CD4-positive, alpha-beta memory T cell (primary cell): ENCODE measurements around the gene MED15. TPM values are rescaled to one million over a fixed set of nuclear protein-coding genes. Genes with fewer than 3 reads are reported as not detected.

Source experiments
- CTCF ChIA-PET: fragments of 350-600 bp; sonication (Branson Sonifier 250); formaldehyde crosslinking; loops from one replicate; lab custom pipeline; 2021; ENCODE audit warnings: inconsistent platforms; ENCODE audit not compliant: partially characterized antibody; lab: Charles Lee
- POLR2A ChIA-PET: fragments of 350-600 bp; sonication (Branson Sonifier 250); formaldehyde crosslinking; loops from one replicate; lab custom pipeline; 2021; ENCODE audit not compliant: partially characterized antibody; lab: Charles Lee
- DNase-seq, 5 donors: peaks; one replicate each; pipeline versions ENCODE4 v3.0.0 to v3.0.0-alpha.2; 2020 to 2022; ENCODE audit warnings: mixed read lengths in 1 of 5
- H3K27ac ChIP-seq: one replicate; pipeline ENCODE4 v1.7.0; 2013; ENCODE audit warnings: low read depth, low read length
- H3K27me3 ChIP-seq: 2 replicates; pipeline ENCODE4 v1.7.0; 2013; ENCODE audit warnings: mild to moderate bottlenecking, low read length, moderate library complexity; ENCODE audit not compliant: insufficient read depth
- H3K36me3 ChIP-seq: 2 replicates; pipeline ENCODE4 v1.7.0; 2013; ENCODE audit warnings: mild to moderate bottlenecking, low read length, moderate library complexity; ENCODE audit not compliant: insufficient read depth
- H3K4me1 ChIP-seq: 2 replicates; pipeline ENCODE4 v1.7.0; 2013; ENCODE audit warnings: mild to moderate bottlenecking, low read length, moderate library complexity; ENCODE audit not compliant: insufficient read depth
- H3K4me3 ChIP-seq, 2 donors: one replicate each; pipeline ENCODE4 v1.7.0; 2013; ENCODE audit warnings: low read length in 2 of 2, mild to moderate bottlenecking in 1 of 2
- H3K9me3 ChIP-seq, 2 donors: one replicate each; pipeline ENCODE4 v1.7.0; 2013; ENCODE audit warnings: low read length in 2 of 2, control low read depth in 1 of 2; ENCODE audit not compliant: control insufficient read depth in 1 of 2
- H3K27ac Mint-ChIP-seq, 7 donors: one replicate each; pipeline ENCODE4 v1.8.0; 2020 to 2021; ENCODE audit warnings: mixed read lengths in 7 of 7, mild to moderate bottlenecking in 6 of 7, inconsistent platforms in 3 of 7, moderate library complexity in 3 of 7
- H3K27me3 Mint-ChIP-seq, 2 donors: one replicate each; pipeline ENCODE4 v1.8.0; 2020 to 2021; ENCODE audit warnings: mixed read lengths in 2 of 2
- H3K36me3 Mint-ChIP-seq, 2 donors: one replicate each; pipeline ENCODE4 v1.8.0; 2020 to 2021; ENCODE audit warnings: mixed read lengths in 2 of 2, inconsistent platforms in 1 of 2, mild to moderate bottlenecking in 1 of 2
- H3K4me1 Mint-ChIP-seq, 4 donors: one replicate each; pipeline ENCODE4 v1.8.0; 2020 to 2021; ENCODE audit warnings: mixed read lengths in 4 of 4, mild to moderate bottlenecking in 1 of 4
- H3K4me3 Mint-ChIP-seq, 8 donors: one replicate each; pipeline ENCODE4 v1.8.0; 2020 to 2021; ENCODE audit warnings: mixed read lengths in 8 of 8, mild to moderate bottlenecking in 7 of 8, moderate library complexity in 6 of 8, inconsistent platforms in 3 of 8
- H3K9me3 Mint-ChIP-seq, 8 donors: one replicate each; pipeline ENCODE4 v1.8.0; 2020 to 2021; ENCODE audit warnings: mixed read lengths in 8 of 8, mild to moderate bottlenecking in 5 of 8, inconsistent platforms in 3 of 8, moderate library complexity in 1 of 8
- intact Hi-C: fragments of 100-400 bp; cut with micrococcal nuclease; formaldehyde crosslinking; loops from one replicate; pipeline ENCODE4 v1.15.1; 2023
- polyA plus RNA-seq, 2 donors: library from polyadenylated mRNA; unstranded; fragments of 300-500 nt; fragmentation: Illumina TruSeq; gene quantifications; one replicate each; pipeline ENCODE4 v1.2.3, GENCODE V29; 2021
- total RNA-seq, 2 experiments: library from RNA; stranded (reverse); gene quantifications; one replicate each; pipeline ENCODE4 v1.2.3, GENCODE V29; 2021

The MED15 gene
- total and polyA plus RNA-seq, 4 experiments from 2014 or later, result 15.6 to 237 (median 156) TPM

GRCh38 chr22:20577045-20577444 is 69.6 kb downstream of the MED15 start:
- Mint-ChIP-seq H3K4me1 (peaks cover 13 to 85% (median 28%) of the 10 kb centered on the region in 4 donors), H3K9me3 (peaks cover 0 to 1% (median 0%) of the 10 kb centered on the region in 8 donors), H3K4me3 (peak overlapping the region in 1 of 8 donors; percentile 86), H3K27ac (peak overlapping the region in 5 of 7 donors; percentile 22 to 91 (median 50)), H3K27me3 (no peaks in the 10 kb centered on the region), H3K36me3 (peaks cover 49 to 77% of the 10 kb centered on the region in 2 donors)
- Histone ChIP-seq H3K36me3 (peaks cover 83% of the 10 kb centered on the region), H3K27ac (no peak overlapping the region), H3K27me3 (no peaks in the 10 kb centered on the region), H3K9me3 (no peaks in the 10 kb centered on the region), H3K4me1 (peaks cover 36% of the 10 kb centered on the region), H3K4me3 (no peak overlapping the region)
- ChIA-PET CTCF (interaction anchor here (0.6 to 0.9 kb wide), 2 partner anchors 26 to 84 kb away, joined by 3 read pairs; no protein-coding TSS in a partner anchor), POLR2A (interaction anchor here (1.0 to 3.6 kb wide), 3 partner anchors 11 to 20 kb away, joined by 4 to 13 read pairs (median 7); no protein-coding TSS in a partner anchor)
- intact Hi-C loops, result no loop called here
- DNase-seq, result no peak

- peaks cover 49 to 75% of the 10 kb centered on the region in 2 donors for H3K36me3 Mint-ChIP-seq
- H3K4me3 Mint-ChIP-seq, result peak overlapping the region in 2 of 8 donors; percentile 4 to 54
- intact Hi-C loops, result no loop called here
- CTCF ChIA-PET, result interaction anchor here (1.0 to 1.5 kb wide), 2 partner anchors 13 to 122 kb away, joined by 3 to 4 read pairs; no protein-coding TSS in a partner anchor
- H3K27me3 Mint-ChIP-seq, result no peaks in the 10 kb centered on the region
- H3K27ac Mint-ChIP-seq, result peak overlapping the region; percentile 25 to 77 (median 52)
- Histone ChIP-seq H3K9me3 (no peaks in the 10 kb centered on the region), H3K4me3 (no peak overlapping the region), H3K36me3 (peaks cover 82% of the 10 kb centered on the region), H3K27me3 (no peaks in the 10 kb centered on the region), H3K4me1 (peaks cover 31% of the 10 kb centered on the region), H3K27ac (no peak overlapping the region)
- peaks cover 0 to 1% (median 0%) of the 10 kb centered on the region in 8 donors for H3K9me3 Mint-ChIP-seq
- H3K4me1 Mint-ChIP-seq, result peaks cover 13 to 81% (median 26%) of the 10 kb centered on the region in 4 donors
- POLR2A ChIA-PET, result interaction anchor here (1.0 to 2.1 kb wide), 2 partner anchors 11 to 20 kb away, joined by 4 to 7 read pairs; no protein-coding TSS in a partner anchor
- peak in 1 of 5 donors; percentile 26 for DNase-seq
Measured at GRCh38 chr22:20577549-20577975, 70.2 kb downstream of the MED15 start.

- peaks cover 84% of the 10 kb centered on the region for H3K36me3 ChIP-seq
- POLR2A ChIA-PET, result interaction anchor here (6.0 kb wide), 1 partner anchor 10 kb away, joined by 49 read pairs; no protein-coding TSS in a partner anchor
- Mint-ChIP-seq H3K27me3 (no peaks in the 10 kb centered on the region), H3K36me3 (peaks cover 47 to 77% of the 10 kb centered on the region in 2 donors), H3K27ac (peak overlapping the region in 5 of 7 donors; percentile 48 to 75 (median 55)), H3K4me1 (peaks cover 13 to 80% (median 25%) of the 10 kb centered on the region in 4 donors), H3K9me3 (peaks cover 0 to 1% (median 0%) of the 10 kb centered on the region in 8 donors), H3K4me3 (no peak overlapping the region)
- peaks cover 30% of the 10 kb centered on the region for H3K4me1 ChIP-seq
- DNase-seq, result no peak
- CTCF ChIA-PET, result interaction anchor here (0.7 to 2.3 kb wide), 5 partner anchors 10 to 195 kb away, joined by 3 to 8 read pairs (median 3); no protein-coding TSS in a partner anchor
- H3K27ac ChIP-seq, result no peak overlapping the region
- no peaks in the 10 kb centered on the region for H3K27me3 ChIP-seq
- H3K4me3 ChIP-seq, result no peak overlapping the region
- no peaks in the 10 kb centered on the region for H3K9me3 ChIP-seq
- intact Hi-C loops, result no loop called here
Measured at GRCh38 chr22:20578192-20578591, 70.8 kb downstream of the MED15 start.

GRCh38 chr22:20578707-20579106 is 71.3 kb downstream of the MED15 start:
- H3K4me3 ChIP-seq, result no peak overlapping the region
- Mint-ChIP-seq H3K36me3 (peaks cover 44 to 77% of the 10 kb centered on the region in 2 donors), H3K4me1 (peaks cover 13 to 75% (median 21%) of the 10 kb centered on the region in 4 donors), H3K27ac (peak overlapping the region in 4 of 7 donors; percentile 38 to 70 (median 61)), H3K9me3 (peaks cover 0 to 1% (median 0%) of the 10 kb centered on the region in 8 donors), H3K4me3 (peak overlapping the region in 1 of 8 donors; percentile 30), H3K27me3 (no peaks in the 10 kb centered on the region)
- CTCF ChIA-PET, result interaction anchor here (0.7 to 3.0 kb wide), 6 partner anchors 7 to 196 kb away, joined by 3 to 13 read pairs (median 4); no protein-coding TSS in a partner anchor
- no peak for DNase-seq
- H3K27me3 ChIP-seq, result no peaks in the 10 kb centered on the region
- peaks cover 30% of the 10 kb centered on the region for H3K4me1 ChIP-seq
- no peak overlapping the region for H3K27ac ChIP-seq
- intact Hi-C loops, result no loop called here
- peaks cover 84% of the 10 kb centered on the region for H3K36me3 ChIP-seq
- no peaks in the 10 kb centered on the region for H3K9me3 ChIP-seq
- POLR2A ChIA-PET, result interaction anchor here (6.0 kb wide), 1 partner anchor 11 kb away, joined by 49 read pairs; no protein-coding TSS in a partner anchor

GRCh38 chr22:20579273-20580120 is 72.1 kb downstream of the MED15 start:
- Mint-ChIP-seq H3K36me3 (peaks cover 42 to 77% of the 10 kb centered on the region in 2 donors), H3K27me3 (no peaks in the 10 kb centered on the region), H3K4me3 (no peak overlapping the region), H3K9me3 (peaks cover 0 to 1% (median 0%) of the 10 kb centered on the region in 8 donors), H3K27ac (peak overlapping the region in 5 of 7 donors; percentile 30 to 78 (median 60)), H3K4me1 (peaks cover 13 to 67% (median 18%) of the 10 kb centered on the region in 4 donors)
- Histone ChIP-seq H3K9me3 (no peaks in the 10 kb centered on the region), H3K4me1 (peaks cover 30% of the 10 kb centered on the region), H3K4me3 (no peak overlapping the region), H3K27ac (no peak overlapping the region), H3K36me3 (peaks cover 84% of the 10 kb centered on the region), H3K27me3 (no peaks in the 10 kb centered on the region)
- CTCF ChIA-PET, result interaction anchor here (0.9 to 3.0 kb wide), 4 partner anchors 8 to 161 kb away, joined by 4 to 13 read pairs (median 6); no protein-coding TSS in a partner anchor
- POLR2A ChIA-PET, result interaction anchor here (1.1 to 6.0 kb wide), 4 partner anchors 11 to 61 kb away, joined by 3 to 49 read pairs (median 5); no protein-coding TSS in a partner anchor
- intact Hi-C loops, result no loop called here
- no peak for DNase-seq

GRCh38 chr22:20580179-20580578 is 72.8 kb downstream of the MED15 start:
- no peak overlapping the region for H3K27ac ChIP-seq
- Mint-ChIP-seq H3K4me3 (no peak overlapping the region), H3K36me3 (peaks cover 36 to 76% of the 10 kb centered on the region in 2 donors), H3K9me3 (peaks cover 0 to 1% (median 0%) of the 10 kb centered on the region in 8 donors), H3K27ac (peak overlapping the region in 5 of 7 donors; percentile 47 to 79 (median 73)), H3K4me1 (peaks cover 13 to 60% (median 19%) of the 10 kb centered on the region in 4 donors), H3K27me3 (no peaks in the 10 kb centered on the region)
- H3K36me3 ChIP-seq, result peaks cover 84% of the 10 kb centered on the region
- intact Hi-C loops, result no loop called here
- no peaks in the 10 kb centered on the region for H3K27me3 ChIP-seq
- POLR2A ChIA-PET, result interaction anchor here (1.1 to 6.0 kb wide), 5 partner anchors 9 to 62 kb away, joined by 3 to 49 read pairs (median 4); no protein-coding TSS in a partner anchor
- CTCF ChIA-PET, result interaction anchor here (1.3 to 3.0 kb wide), 3 partner anchors 9 to 162 kb away, joined by 5 to 13 read pairs (median 8); no protein-coding TSS in a partner anchor
- H3K9me3 ChIP-seq, result no peaks in the 10 kb centered on the region
- no peak for DNase-seq
- peaks cover 30% of the 10 kb centered on the region for H3K4me1 ChIP-seq
- H3K4me3 ChIP-seq, result no peak overlapping the region
